ENCODE data around the gene MYH13.
"Not testable (repeated sequence)": the region's sequence is repeated elsewhere in the genome, so short reads cannot be mapped to it uniquely, and the experiment has no call there.

MYH13 gene

DNA sequence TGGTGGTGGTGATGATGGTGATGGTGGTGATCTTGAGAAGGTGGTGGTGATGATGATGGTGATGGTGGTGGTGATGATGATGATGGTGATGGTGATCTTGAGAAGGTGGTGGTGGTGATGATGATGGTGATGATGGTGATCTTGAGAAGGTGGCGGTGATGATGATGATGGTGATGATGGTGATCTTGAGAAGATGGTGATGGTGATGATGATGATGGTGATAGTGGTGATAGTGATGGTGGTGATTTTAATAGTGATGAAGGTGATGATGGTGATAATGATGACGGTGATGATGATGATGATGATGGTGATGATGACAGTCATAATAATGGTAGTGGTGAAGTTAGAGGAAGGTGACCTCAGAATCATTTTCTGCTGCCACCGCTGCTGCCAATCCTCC, 75.1 kb downstream of the MYH13 start:
- no peak for DNase-seq

DNA sequence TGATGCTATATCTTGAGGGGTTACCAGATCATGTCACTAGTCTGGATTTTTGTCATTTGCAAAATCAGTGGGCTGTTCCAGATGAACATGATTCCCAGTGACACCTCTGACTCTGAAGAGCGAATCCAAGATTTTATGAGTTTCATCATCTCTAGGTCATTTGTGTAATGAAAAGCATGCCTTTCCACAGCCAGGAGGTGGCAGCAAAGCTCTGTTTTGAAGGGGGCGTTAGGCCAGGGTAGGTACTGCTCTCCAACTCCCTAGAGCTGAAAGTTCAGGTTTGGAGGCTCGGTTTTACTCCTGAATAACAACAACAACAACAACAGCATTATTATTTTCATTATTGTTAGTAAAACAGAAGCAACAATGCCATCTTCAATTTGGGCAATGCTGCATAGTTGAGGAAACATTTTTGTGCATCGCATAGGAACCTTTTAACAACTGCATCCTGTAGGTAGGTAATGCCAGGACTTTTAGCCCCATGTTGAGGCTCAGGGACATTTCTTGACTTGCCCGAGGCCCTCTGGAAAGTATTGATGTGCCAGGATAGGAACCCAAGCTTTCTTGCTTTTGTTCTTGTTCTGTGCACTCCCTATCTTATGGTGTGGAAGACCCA, 77.0 kb downstream of the MYH13 start:
- peak; percentile 77 for DNase-seq

DNA sequence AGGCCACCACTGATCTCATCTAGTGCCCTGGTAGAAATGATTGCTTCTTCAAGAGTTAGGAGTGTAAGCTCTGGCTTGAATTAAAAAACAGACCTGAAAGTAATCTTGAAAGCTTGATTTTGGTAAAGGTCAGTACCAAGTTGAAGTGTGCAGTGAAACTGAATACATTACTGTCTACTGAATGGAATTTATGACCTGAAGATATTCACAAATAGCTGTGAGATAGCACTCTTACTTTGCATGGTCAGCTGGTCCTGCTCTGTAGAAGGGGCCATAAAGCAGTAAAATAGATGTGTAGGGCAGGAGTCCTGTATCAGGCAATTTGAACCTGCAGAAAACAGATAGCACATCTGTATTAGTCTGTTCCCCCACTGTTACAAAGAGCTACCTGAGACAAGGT, 78.6 kb downstream of the MYH13 start:
- no peak for DNase-seq

DNA sequence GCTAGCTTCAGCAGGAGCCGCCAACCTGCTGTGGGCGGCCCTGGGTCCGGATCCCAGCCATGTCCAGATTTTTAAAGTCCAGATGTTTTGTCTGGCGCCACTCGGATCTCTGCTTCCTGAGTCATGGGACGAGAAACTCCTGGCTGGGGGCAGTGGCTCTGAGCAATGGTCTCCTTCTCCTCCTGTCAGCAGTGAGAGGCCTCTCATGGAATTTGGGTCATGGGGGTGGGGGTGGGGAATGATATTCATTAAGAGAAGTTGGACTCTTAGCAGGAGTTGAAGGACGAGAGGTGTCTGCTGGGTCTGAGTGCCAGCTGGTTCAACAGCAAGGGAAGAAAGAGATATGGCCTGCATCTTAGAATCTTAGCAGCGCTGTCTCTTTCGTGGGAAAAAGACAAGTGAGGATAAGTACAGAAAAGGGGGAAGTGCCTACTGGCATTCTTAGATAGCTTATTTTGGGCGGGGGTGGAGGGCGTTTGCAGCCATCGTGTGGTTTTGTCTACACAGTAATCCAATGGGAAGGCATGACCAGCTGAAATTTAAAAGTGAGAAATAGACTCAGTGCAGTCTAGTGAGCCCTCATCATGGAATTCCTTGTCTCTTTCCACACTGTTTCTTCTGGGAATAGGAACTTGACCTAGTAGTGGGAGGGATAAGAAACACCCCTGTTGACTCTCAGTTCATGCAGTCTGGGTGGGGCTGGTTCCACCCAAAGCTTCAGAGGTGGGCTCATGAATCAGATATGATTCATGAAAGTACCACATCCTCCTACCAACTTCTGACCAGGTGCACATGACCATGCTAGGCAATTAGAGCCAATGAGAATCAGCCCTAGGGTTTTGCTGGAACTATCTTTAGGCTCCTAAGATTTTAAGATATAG, 80.5 kb downstream of the MYH13 start:
- DNase-seq: peak; percentile 92

DNA sequence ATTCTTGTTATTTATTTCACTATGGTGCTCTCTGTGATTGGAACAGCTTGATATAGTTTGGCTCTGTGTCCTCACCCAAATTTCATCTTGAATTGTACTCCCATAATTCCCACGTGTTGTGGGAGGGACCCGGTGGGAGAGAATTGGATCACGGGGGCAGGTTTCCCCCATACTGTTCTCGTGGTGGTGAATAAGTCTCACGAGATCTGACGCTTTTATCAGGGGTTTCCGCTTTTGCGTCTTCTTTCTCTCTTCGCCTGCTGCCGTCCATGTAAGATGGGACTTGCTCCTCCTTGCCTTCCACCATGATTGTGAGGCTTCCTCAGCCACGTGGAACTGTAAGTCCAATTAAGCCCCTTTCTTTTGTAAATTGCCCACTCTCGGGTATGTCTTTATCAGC, 81.2 kb downstream of the MYH13 start:
- not testable (repeated sequence) for DNase-seq

DNA sequence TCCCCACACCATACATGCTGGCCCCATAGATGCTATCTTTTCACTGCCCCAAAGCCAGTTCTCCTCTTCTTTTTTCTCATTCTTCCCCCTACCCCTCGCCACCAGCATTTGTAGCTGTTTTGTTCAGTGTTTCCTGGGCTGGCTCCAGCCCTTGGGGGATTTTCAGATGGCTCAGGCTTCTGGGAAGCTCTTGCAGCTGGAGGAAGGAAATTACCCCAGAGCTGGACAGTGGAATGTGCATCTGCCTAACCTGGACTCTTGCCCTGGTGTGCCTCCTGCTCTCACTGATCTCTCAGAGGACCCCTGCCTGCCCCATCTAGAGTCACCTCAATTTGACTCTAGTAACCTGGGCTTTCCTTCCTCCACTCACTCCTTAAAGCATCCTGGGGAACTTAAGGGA, 82.8 kb downstream of the MYH13 start:
- DNase-seq: peak; percentile 51

DNA sequence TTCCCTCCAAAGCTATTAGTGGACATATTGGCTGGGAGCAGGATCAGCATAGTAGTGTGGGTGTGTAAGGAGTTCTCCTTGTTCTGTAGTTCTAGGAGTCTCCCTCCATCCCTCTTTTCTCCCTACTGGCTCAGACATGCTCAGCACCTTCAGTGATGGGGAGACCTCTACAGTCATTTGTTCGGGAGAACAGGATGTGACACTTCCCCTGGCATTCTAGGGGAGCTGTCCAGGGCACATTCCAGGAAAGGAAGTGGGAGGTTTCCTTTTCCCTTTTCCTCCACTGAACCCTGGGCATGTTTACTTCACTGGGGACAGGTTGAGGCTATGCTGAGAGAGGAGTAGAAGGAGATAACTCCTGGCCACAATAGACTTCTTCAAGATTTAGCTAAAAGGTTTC, 86.5 kb downstream of the MYH13 start:
- DNase-seq: no peak

DNA sequence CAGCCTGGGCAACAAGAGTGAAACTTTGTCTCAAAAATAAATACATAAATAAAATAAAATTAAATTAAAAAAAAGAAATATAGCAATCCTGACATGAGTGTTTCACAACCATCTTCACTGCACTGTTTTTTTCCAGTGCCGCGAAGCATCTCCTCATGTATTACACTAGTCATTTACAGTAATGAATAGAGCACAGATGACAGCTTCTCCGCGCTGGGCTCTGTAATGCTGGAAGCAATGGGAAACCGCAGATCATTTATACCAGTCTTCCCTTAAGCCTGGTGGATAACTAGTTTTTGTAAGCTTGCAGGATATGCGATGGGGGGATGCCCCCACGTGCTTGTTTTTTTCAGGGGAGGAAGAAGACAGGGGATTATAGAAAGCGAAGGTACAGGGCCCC, 86.9 kb downstream of the MYH13 start:
- DNase-seq: no peak

DNA sequence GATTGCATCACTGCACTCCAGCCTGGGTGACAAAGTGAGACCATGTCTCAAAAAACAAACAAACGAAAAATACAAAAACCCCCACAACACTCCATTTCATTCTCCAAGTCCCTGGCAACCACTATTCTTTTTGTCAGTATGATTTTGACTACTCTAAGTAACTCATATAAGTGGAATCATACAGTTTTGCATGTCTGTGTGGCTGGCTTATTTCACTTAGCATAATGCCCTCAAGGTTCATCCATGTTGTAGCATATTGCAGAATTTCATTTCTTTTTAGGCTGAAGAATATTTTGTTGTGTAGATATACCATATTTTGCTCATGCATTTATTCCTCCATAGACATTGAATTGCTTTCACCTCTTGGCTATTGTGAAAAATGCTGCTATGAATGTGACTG, 92.7 kb downstream of the MYH13 start:
- DNase-seq: no peak

DNA sequence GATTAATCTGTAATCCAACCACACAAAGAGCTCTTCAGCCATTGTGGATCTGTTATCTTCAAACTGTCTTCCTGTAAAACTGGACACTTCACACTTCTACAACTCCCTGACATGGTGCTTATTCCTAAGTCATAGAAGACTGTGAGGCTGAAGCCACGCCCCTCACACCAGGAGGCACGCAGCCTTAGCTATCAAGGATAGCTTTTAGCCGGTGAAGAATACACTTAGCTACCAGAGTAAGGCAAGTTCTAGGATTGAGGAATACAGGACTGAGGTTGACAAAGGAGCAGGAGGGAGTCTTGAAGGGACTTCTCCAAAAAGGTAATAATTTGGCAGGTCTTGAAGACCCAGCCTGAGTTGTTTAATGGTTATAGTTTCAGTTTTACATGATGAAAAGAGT, 94.6 kb downstream of the MYH13 start:
- no peak for DNase-seq

DNA sequence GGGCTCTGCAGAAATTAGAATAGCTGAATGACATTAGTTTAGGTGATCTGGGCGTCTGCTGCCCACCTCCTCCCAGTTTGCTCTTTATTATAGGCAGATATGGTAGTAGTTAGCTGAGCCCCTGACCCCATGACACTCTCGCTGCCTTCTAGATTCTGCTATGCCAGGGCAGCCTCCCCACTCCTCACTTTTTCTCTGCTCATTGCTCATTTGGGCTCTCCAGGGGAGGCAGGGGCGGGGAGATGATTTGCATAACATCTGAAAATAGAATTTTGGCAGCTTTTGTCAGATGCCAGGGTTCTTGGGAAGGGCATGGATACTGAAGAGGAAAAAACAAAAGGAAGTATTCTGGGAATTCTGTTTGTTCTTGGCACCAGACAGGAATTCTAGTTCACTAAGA, 96.4 kb downstream of the MYH13 start:
- DNase-seq: no peak

DNA sequence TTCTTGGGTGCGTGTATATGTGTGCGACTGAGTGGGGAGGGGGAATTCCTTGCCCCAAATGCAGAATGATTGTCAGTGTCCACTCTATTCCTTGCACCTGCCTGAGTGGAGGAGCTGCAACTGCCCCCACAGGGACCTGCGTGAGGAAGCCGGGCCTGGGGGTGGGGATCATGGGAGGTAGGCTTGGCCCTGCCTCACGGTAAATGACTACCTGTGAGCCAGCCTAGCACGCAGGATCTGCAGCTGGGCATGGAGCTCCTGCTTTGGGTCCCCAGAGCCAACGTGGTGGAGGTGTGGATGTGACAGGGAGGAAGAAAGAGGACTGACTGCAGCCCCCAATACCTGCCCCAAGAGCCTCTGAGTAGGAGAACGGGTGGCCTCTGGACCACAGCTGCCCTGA, 97.4 kb downstream of the MYH13 start:
- DNase-seq: no peak

DNA sequence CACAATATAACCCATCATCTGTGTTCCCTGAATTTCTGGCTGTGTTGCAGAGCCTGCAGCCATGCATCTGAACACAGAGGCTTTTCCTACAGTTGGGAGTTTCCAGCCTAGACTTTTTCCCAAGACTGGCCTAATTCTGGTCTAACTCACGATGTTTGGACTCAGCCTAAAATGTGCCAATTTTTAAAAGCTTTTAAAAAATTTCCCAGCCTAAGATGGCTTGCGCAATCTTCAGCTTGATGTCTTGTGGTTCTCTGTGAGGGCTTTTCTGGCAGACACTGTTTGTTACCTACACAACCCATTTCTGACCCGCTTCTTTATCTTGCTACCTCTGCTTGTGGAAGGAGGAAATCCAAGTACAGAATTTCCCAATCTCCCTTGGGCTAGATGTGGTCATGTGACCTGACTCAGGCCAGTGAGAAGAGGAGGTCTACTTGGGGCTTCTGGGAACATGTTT, 101.7 kb downstream of the MYH13 start:
- DNase-seq: peak; percentile 46

DNA sequence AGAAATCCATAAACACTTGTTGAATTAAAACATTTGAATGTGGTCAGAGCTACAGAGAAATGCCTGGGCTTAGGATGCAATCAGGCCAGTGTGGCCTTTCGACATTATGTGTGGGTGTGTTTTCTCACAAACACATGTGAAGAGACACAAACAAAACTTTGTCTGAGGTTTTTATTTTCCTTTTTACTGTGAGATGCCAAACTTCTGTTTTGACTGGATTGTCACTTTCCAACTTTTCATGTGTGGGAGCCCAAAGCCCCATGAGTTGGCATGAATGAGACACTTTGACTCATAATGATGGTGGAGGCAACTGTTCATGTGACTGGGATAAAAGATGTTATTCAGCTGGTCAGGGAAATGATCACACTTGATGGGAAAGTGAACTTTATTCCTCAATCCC, 102.5 kb downstream of the MYH13 start:
- DNase-seq: no peak

DNA sequence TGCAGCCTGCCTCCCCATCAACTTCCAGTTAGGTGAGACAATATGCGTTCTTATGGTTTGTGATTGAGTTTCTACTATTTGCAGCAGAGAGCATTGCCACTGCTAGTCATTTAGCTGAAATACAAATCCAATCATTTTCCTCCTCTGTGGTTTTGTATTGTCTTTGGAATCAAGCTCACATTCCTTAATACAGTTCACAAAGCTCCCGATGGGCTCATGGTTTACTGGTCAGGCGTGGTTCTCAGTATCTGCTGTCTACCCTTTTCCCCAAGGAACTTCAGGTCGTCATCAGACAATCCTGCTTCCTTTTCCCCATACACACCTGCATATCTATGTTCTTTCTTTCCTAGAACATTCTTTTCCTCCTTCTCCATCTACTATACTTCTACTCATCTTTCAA, 104.8 kb downstream of the MYH13 start:
- peak; percentile 50 for DNase-seq

DNA sequence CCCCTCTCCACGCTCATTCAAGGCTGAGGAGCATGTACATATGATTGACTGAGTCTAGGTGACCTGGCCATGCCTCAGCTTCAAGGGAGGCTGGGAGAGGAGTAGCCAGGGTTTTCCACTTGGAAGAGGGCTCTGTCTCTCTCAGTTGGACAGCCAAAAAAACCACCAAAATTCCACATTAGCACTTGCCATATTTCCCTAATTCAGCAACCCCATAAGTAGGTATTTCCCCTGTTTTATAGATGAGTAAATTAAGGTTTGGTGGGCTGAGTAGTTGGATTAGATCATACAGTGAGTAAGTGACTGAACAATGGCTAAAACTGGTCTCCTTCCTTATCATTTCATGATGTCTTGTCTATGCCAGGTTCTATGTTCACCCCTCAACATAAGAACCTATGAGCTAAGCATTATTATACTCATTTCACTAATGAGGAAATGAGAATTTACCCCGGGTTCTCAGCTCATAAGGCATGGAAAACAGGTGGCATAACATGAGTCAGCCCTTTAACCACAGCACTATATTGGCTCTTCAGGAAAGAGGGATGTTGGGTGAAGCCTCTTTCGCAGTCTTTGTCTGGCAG, 106.4 kb downstream of the MYH13 start:
- DNase-seq: peak; percentile 40

DNA sequence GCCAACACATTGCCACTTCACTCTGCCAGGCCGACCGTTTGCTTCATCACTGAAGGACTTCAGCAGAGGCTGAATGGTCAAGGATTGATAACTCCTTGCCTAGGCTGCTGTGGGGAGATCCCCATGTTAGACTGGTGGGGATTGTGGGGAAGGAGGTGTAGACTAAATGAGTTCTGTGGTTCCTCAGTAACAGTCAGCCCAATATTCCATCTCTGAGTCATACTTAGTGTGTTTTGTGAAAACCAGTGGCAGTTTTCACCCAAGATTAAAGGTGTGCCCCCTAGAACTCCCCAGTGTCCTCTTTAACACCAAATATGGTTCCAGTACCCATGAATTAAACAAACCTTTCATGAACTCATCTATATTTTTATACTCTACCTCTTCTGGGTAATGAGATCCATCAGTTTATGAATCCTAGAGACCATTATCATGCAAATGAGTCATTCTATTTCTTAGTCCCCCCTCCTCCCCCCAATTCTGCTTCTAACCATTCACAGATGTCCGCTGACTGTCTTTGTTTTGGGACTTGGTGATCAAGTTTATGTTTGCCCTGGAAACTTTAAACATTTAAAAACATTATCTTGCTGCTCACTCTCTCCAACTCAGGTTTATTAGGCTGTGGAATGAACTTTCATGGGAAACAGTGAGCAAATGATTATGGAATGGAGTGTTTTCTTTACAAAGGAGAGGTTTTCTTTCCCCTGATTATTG, 107.6 kb downstream of the MYH13 start:
- DNase-seq: peak; percentile 94

DNA sequence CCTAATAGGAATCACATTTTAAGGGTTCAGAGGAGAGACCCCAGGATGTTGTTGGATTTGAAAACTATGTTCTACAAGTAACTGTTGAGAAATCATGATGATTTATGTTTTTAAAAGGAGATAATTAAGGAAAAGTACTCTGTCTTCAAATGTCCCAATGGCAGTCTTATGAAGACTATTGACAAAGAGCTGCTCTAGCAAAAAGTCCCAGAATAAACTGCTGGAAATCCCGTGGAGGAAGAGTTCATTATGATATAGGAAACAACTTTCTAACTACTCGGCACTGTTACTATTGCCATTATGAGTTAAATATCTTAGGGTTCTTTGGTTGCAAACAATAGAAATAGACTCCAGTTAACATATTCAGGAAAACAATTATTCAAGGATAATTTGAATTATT, 108.8 kb downstream of the MYH13 start:
- DNase-seq: no peak

DNA sequence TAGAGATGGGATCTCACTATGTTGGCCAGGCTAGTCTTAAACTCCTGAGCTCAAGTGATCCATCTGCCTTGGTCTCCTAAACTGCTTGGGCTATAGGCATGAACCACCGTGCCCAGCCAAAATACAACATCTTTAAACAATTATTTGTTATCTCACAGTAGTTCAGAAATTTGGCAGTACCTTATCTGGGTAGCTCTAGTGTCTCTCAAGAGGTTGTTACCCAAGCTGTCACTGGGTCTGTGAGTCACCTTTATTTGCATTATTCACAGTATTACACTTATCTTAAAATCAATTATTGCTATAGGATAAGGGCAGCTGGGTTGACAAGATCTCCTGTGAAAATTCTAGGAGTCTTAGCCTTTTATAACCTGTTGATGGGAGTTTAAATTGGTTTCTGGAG, 110.4 kb downstream of the MYH13 start:
- no peak for DNase-seq

DNA sequence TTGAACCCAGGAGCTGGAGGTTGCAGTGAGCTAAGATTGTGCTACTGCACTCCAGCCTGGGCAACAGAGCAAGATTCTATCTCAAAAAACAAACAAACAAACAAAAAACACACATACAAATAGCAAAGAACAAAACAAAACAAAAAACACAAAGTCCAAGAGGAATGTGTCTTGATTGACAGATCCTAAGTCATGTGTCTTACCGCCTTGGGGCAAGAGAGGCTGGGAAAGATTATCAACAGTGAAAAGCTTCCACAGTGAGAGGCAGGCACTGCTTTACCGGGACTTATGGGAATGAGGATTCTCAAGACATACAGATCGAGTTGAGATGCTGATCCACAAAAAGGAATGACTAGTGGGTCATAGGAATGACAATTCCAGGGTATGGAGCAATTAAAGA, 111.7 kb downstream of the MYH13 start:
- DNase-seq: no peak

DNA sequence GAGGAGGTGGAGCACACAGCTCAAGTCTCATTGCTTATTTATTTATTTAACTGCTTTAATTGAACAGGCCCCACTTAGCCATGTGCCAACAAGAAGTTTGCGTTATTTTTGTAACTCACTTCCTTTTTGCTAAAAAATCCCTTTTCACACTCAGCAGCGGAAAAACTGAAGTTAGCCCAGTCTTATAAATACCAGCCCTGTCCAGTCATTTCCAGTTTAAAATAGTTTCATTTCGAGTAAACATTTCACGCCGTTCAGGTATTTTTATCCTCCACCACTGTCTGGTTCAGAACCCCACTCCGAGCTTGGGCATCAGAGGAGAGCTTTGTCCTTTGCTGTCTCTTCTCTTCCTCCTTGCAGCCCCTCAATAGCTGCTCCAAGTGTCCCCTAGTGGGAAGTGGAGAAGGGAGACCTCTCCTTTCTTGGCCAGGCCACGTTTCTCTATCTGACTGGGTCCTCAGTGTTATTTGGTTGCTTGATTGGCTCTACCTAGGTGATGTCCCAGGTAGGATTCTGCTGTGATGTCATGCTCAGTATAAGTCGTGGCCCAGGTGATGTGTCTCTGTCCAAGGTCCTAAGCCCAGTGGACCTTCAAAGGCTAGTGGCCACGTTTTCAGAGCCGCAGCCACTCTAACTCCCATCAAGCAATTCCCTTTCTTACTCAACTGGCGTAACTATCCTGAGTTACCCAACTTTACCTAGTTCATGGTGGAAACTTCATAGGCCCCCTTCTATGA, 121.4 kb downstream of the MYH13 start:
- no peak for DNase-seq
